Measurements from ENCODE around the gene ZNF473.

DNA sequence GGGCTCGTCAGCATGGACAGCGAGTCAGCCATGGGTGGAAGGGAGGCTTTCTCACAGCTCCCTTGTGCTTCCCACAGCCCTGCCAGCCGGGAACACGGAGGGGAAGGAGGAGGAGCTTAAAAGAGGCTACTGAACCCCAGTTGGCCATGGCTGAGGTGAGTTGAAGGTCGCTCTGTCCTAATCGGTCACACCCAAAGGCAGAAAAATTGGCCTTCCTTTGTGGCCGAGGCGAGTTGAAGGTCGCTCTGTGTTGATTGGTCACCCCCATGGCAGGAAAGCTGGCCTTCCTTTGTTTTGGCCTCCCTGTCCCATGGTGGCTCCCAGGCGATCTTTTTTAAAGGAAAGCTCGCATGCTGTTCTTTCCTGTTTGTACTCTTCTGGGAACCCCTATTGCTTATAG, 5.1 kb downstream of the ZNF473 start:
- no peak for TF ChIP-seq POLR2A (IDR thresholded peaks at IDR 0.05)
- no peak for TF ChIP-seq CTCF (IDR thresholded peaks at IDR 0.05)

Measured in lower leg skin (tissue), 3 donors.